HCT116 (cell line): ENCODE results near the gene MTG2. TPM values are rescaled to one million over a fixed set of nuclear protein-coding genes. Genes with fewer than 3 reads are reported as not detected.

Experiments
- ATAC-seq: fragments of 200-7000 bp; cut with Tn5 transposase; 2 replicates; pipeline ENCODE4 v1.9.1; 2020; ENCODE audit warnings: mild to moderate bottlenecking, moderate library complexity
- BruUV-seq: library from RNA; stranded (reverse); fragments of 400-500 nt; replicated peaks from 2 replicates; lab custom pipeline; 2021; lab: Mats Ljungman, UMichigan
- CTCF ChIA-PET: fragments of 300-600 bp; sonication (Branson Sonifier 250); formaldehyde crosslinking; loops from one replicate; lab custom pipeline; 2021; ENCODE audit warnings: antibody characterized with exemption; lab: Charles Lee
- POLR2A ChIA-PET: fragments of 300-600, 350-600 bp; sonication (Branson Sonifier 250); formaldehyde crosslinking; loops from one replicate; lab custom pipeline; 2021; ENCODE audit warnings: antibody characterized with exemption; lab: Charles Lee
- RAD21 ChIA-PET, 2 experiments: fragments of 300-600 bp; sonication (Branson Sonifier 250); formaldehyde crosslinking; loops; one replicate each; lab custom pipeline; 2023; ENCODE audit warnings: low total read pairs in 2 of 2; ENCODE audit not compliant: uncharacterized antibody in 2 of 2, unreplicated experiment in 2 of 2, low non-redundant PET in 1 of 2; lab: Charles Lee
- DNase-seq: peaks from one replicate; pipeline ENCODE4 v3.0.0-alpha.2; 2010; ENCODE audit warnings: low read depth, low spot score
- H2AFZ ChIP-seq: fragments of 200-600 bp; shearing (Covaris generic), sonication (generic); 2 replicates; pipeline ENCODE4 v1.6.1; 2017; ENCODE audit warnings: low read depth, mixed run types, mixed read lengths, antibody characterized with exemption, low read length; ENCODE audit not compliant: poor library complexity, severe bottlenecking
- H3K27ac ChIP-seq: 2 replicates; pipeline ENCODE4 v1.5.1; 2012; ENCODE audit warnings: low read depth, low read length
- H3K27me3 ChIP-seq: fragments of 200-600 bp; sonication (generic); 2 replicates; pipeline ENCODE4 v1.6.1; 2016; ENCODE audit warnings: mixed run types, low read length, mixed read lengths; ENCODE audit not compliant: insufficient read depth
- H3K36me3 ChIP-seq, 2 experiments: fragments of 200-500 bp in 1 of 2; fragments of 200-600 bp in 1 of 2; sonication (Bioruptor generic) in 1 of 2; sonication (generic) in 1 of 2; 2 replicates each; pipeline versions ENCODE4 v1.5.1 to v1.6.1; 2014 to 2016; ENCODE audit warnings: low read length in 2 of 2, inconsistent platforms in 1 of 2, mixed read lengths in 1 of 2, mixed run types in 1 of 2; ENCODE audit not compliant: insufficient read depth in 2 of 2, control insufficient read depth in 1 of 2
- H3K4me1 ChIP-seq, 2 experiments: fragments of 200-600 bp in 1 of 2; sonication (generic) in 1 of 2; 2 replicates each; pipeline versions ENCODE4 v1.5.1 to v1.6.1; 2012 to 2017; ENCODE audit warnings: low read length in 2 of 2, inconsistent platforms in 1 of 2, mild to moderate bottlenecking in 1 of 2, mixed read lengths in 1 of 2, mixed run types in 1 of 2, moderate library complexity in 1 of 2; ENCODE audit not compliant: insufficient read depth in 2 of 2, control insufficient read depth in 1 of 2
- H3K4me2 ChIP-seq: fragments of 200-600 bp; sonication (generic); 2 replicates; pipeline ENCODE4 v1.6.1; 2017; ENCODE audit warnings: mixed run types, low read length, mixed read lengths
- H3K4me3 ChIP-seq, 2 experiments: fragments of 200-600 bp in 1 of 2; sonication (generic) in 1 of 2; replicated peaks in 1 of 2; 2 replicates each; pipeline ENCODE4 v1.5.1; 2011 to 2016; ENCODE audit warnings: low read length in 2 of 2, control low read depth in 1 of 2, low read depth in 1 of 2, mild to moderate bottlenecking in 1 of 2, mixed read lengths in 1 of 2, mixed run types in 1 of 2
- H3K79me2 ChIP-seq: fragments of 200-600 bp; sonication (generic); 2 replicates; pipeline ENCODE4 v1.6.1; 2017; ENCODE audit warnings: mild to moderate bottlenecking, mixed run types, low read length, moderate library complexity, mixed read lengths; ENCODE audit not compliant: insufficient read depth
- H3K9ac ChIP-seq: fragments of 200-600 bp; sonication (generic); 2 replicates; pipeline ENCODE4 v1.6.1; 2016; ENCODE audit warnings: low read length, mixed read lengths
- H3K9me2 ChIP-seq: fragments of 200-600 bp; sonication (generic), shearing (Covaris generic); 2 replicates; pipeline ENCODE4 v1.6.1; 2017; ENCODE audit warnings: mixed run types, mild to moderate bottlenecking, moderate library complexity; ENCODE audit not compliant: insufficient read depth
- H3K9me3 ChIP-seq, 2 experiments: fragments of 200-500 bp in 1 of 2; fragments of 200-600 bp in 1 of 2; sonication (Bioruptor generic) in 1 of 2; sonication (generic) in 1 of 2; 2 replicates each; pipeline ENCODE4 v1.6.1; 2014 to 2017; ENCODE audit warnings: low read length in 2 of 2, mixed read lengths in 2 of 2, inconsistent platforms in 1 of 2, low read depth in 1 of 2, mild to moderate bottlenecking in 1 of 2, mixed run types in 1 of 2, moderate library complexity in 1 of 2; ENCODE audit not compliant: control insufficient read depth in 1 of 2, insufficient read depth in 1 of 2
- H4K20me1 ChIP-seq: fragments of 200-600 bp; sonication (generic), shearing (Covaris generic); 2 replicates; pipeline ENCODE4 v1.6.1; 2017; ENCODE audit warnings: mixed run types, mild to moderate bottlenecking, moderate library complexity; ENCODE audit not compliant: insufficient read depth
- ATF3 ChIP-seq: IDR thresholded peaks from 2 replicates; pipeline ENCODE4 v1.6.1; 2012
- CBX3 ChIP-seq: IDR thresholded peaks from 2 replicates; pipeline ENCODE4 v1.6.1; 2012; ENCODE audit warnings: low read depth
- EZH2 ChIP-seq: fragments of 200-600 bp; sonication (generic); IDR thresholded peaks from 2 replicates; pipeline ENCODE4 v1.6.1; 2017; ENCODE audit warnings: antibody characterized with exemption, mixed run types
- FOSL1 ChIP-seq: IDR thresholded peaks from 2 replicates; pipeline ENCODE4 v1.6.1; 2012; ENCODE audit warnings: low read depth
- RAD21 ChIP-seq: IDR thresholded peaks from 2 replicates; pipeline ENCODE4 v1.6.1; 2012; ENCODE audit warnings: low read depth, mild to moderate bottlenecking
- SIN3A ChIP-seq: IDR thresholded peaks from 2 replicates; pipeline ENCODE4 v1.6.1; 2012; ENCODE audit warnings: low read depth
- TCF7L2 ChIP-seq: IDR thresholded peaks from 2 replicates; pipeline ENCODE4 v1.7.0; 2011; ENCODE audit warnings: borderline replicate concordance, inconsistent platforms; ENCODE audit not compliant: insufficient read depth, insufficient read length; ENCODE audit errors: extremely low read depth
- ZFX ChIP-seq: fragments of 450-650 bp; IDR thresholded peaks from 2 replicates; pipeline ENCODE4 v1.6.1; 2017
- ZNF274 ChIP-seq: fragments of 200-500 bp; sonication (Bioruptor generic); IDR thresholded peaks from 2 replicates; pipeline ENCODE4 v1.6.1; 2014; ENCODE audit warnings: mild to moderate bottlenecking, low read depth, low read length, inconsistent platforms
- intact Hi-C: fragments of 100-400 bp; cut with micrococcal nuclease; formaldehyde crosslinking; loops from 2 replicates; pipeline ENCODE4 v1.10.0; 2022
- total RNA-seq: library from RNA; stranded (reverse); gene quantifications from one replicate; pipeline ENCODE4 v1.2.1, GENCODE V29; 2021; ENCODE audit not compliant: unreplicated experiment
- TF ChIP-seq, protein P1 (sequence below): IDR thresholded peaks from 2 replicates; pipeline ENCODE4 v1.6.1; 2012; ENCODE audit warnings: low read depth
- TF ChIP-seq, protein P2 (sequence below): IDR thresholded peaks from 2 replicates; pipeline ENCODE4 v1.6.1; 2012

The MTG2 gene
- total RNA-seq, 1 experiment from 2014 or later: 43.3 TPM

GRCh38 chr20:62162765-62163484, 19.9 kb upstream of the MTG2 start:
- Histone ChIP-seq H3K27me3 (no peaks in the 10 kb centered on the region), H3K4me3 (no peak overlapping the region), H3K36me3 (peaks cover 19 to 25% of the 10 kb centered on the region in 2 experiments; a peak in 3 of 4 replicates), H4K20me1 (peaks cover 3% of the 10 kb centered on the region; the same call in 1 of the 2 replicates), H3K4me2 (no peak overlapping the region), H3K9ac (no peak overlapping the region), H3K79me2 (peaks cover 32% of the 10 kb centered on the region), H3K9me3 (no peaks in the 10 kb centered on the region), H3K4me1 (peaks cover 29 to 40% of the 10 kb centered on the region in 2 experiments), H3K27ac (no peak overlapping the region), H2AFZ (no peak overlapping the region), H3K9me2 (no peaks in the 10 kb centered on the region)
- ChIA-PET CTCF (no interaction called here), RAD21 (no interaction called here), POLR2A (no interaction called here)
- ATAC-seq (no peak), DNase-seq (no peak)
- BruUV-seq: no TSS peak
- TF ChIP-seq EZH2: no peak
- no peak for TF ChIP-seq ZFX
- no peak for TF ChIP-seq TCF7L2
- TF ChIP-seq RAD21: no peak
- no peak for TF ChIP-seq FOSL1
- TF ChIP-seq CBX3: no peak
- TF ChIP-seq ATF3: no peak
- no peak for TF ChIP-seq ZNF274
- TF ChIP-seq, protein P1, sequence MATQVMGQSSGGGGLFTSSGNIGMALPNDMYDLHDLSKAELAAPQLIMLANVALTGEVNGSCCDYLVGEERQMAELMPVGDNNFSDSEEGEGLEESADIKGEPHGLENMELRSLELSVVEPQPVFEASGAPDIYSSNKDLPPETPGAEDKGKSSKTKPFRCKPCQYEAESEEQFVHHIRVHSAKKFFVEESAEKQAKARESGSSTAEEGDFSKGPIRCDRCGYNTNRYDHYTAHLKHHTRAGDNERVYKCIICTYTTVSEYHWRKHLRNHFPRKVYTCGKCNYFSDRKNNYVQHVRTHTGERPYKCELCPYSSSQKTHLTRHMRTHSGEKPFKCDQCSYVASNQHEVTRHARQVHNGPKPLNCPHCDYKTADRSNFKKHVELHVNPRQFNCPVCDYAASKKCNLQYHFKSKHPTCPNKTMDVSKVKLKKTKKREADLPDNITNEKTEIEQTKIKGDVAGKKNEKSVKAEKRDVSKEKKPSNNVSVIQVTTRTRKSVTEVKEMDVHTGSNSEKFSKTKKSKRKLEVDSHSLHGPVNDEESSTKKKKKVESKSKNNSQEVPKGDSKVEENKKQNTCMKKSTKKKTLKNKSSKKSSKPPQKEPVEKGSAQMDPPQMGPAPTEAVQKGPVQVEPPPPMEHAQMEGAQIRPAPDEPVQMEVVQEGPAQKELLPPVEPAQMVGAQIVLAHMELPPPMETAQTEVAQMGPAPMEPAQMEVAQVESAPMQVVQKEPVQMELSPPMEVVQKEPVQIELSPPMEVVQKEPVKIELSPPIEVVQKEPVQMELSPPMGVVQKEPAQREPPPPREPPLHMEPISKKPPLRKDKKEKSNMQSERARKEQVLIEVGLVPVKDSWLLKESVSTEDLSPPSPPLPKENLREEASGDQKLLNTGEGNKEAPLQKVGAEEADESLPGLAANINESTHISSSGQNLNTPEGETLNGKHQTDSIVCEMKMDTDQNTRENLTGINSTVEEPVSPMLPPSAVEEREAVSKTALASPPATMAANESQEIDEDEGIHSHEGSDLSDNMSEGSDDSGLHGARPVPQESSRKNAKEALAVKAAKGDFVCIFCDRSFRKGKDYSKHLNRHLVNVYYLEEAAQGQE: no peak
- TF ChIP-seq, protein P2, sequence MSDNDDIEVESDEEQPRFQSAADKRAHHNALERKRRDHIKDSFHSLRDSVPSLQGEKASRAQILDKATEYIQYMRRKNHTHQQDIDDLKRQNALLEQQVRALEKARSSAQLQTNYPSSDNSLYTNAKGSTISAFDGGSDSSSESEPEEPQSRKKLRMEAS: no peak
- no peak for TF ChIP-seq SIN3A
- intact Hi-C loops: no loop called here
